Fibroblast of the aortic adventitia (primary cell): Measurements from ENCODE around the gene RAB7B. TPM values are rescaled to one million over a fixed set of nuclear protein-coding genes. Genes with fewer than 3 reads are reported as not detected.

Experiments
- DNase-seq: peaks from one replicate; pipeline ENCODE4 v3.0.0-alpha.2; 2010; ENCODE audit warnings: low read depth
- H3K4me3 ChIP-seq: 2 replicates; pipeline ENCODE4 v1.5.1; 2011; ENCODE audit warnings: low read depth, mild to moderate bottlenecking, control low read depth, low read length, moderate library complexity
- total RNA-seq: library from RNA; depleted of rRNA; stranded (reverse); fragments of >200 nt; gene quantifications from 2 replicates; pipeline ENCODE4 v1.2.3, GENCODE V29; 2012; ENCODE audit warnings: low replicate concordance
- TF ChIP-seq, protein P1 (sequence below): IDR thresholded peaks from 2 replicates; pipeline ENCODE4 v1.5.1; 2011; ENCODE audit warnings: mild to moderate bottlenecking, low read length, control low read depth, inconsistent platforms; ENCODE audit not compliant: insufficient read depth

The RAB7B gene
- total RNA-seq, 1 donor, result 7.4 TPM

DNA sequence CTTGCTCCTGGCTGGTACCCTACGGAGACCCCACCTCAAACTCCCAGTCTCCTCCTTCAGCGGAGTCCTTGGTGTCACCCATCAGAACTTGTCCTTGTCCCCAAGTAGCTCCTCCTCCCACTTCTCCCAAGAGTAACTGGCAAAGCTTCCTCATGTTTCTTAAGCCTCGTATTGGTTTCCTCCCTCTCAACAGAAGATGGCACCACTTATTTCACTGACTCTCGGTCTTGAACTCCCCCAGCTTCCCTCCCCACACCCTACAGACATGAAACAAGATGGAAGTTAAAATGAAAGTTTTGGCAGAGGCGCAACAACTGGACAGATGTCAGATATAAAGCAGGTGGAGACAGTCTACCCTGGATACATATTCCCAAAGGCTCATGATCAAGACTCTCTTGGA, 13.4 kb downstream of the RAB7B start:
- DNase-seq, result no peak
- TF ChIP-seq, protein P1, sequence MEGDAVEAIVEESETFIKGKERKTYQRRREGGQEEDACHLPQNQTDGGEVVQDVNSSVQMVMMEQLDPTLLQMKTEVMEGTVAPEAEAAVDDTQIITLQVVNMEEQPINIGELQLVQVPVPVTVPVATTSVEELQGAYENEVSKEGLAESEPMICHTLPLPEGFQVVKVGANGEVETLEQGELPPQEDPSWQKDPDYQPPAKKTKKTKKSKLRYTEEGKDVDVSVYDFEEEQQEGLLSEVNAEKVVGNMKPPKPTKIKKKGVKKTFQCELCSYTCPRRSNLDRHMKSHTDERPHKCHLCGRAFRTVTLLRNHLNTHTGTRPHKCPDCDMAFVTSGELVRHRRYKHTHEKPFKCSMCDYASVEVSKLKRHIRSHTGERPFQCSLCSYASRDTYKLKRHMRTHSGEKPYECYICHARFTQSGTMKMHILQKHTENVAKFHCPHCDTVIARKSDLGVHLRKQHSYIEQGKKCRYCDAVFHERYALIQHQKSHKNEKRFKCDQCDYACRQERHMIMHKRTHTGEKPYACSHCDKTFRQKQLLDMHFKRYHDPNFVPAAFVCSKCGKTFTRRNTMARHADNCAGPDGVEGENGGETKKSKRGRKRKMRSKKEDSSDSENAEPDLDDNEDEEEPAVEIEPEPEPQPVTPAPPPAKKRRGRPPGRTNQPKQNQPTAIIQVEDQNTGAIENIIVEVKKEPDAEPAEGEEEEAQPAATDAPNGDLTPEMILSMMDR, result no peak
- H3K4me3 ChIP-seq, result no peak overlapping the region

DNA sequence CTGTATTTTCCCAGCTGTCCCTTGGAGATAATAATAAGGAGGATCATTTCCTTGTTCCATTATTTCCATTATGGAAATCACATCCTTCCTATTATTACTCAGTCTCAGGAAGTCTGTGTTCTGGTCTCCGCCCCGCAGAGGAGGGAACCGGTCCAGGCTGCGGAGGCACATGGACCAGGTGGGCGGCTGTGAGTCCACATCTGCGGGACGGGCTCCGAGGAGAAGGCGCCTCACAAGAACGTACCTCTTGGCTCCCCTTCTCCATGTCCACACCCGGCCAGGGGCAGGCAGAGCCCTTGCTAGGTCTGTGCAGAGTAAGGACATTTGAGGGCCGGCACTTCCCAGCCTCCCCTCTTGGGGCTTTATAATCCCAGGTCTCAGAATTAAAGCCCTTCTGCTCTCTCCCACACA, 14.6 kb downstream of the RAB7B start:
- TF ChIP-seq, protein P1, result no peak

DNA sequence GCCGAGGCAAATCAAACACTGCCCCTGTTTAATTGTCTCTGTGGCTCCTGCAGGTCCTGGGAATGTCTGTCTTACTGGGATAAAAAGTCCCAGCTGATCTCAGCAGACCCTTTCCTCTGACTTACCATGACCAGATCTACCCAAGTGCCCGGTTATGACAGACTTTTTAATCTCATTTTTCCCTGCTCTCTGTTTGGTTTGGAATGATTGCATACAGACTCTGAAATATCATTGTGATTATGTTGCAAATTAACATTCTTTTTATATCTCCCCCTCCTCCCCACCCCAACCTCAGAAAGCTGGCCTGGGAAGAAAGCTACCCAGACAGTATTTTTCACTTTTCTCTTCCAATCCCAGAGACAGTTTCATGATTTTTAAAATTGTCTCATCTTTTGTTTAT, 16.3 kb downstream of the RAB7B start:
- DNase-seq, result peak; percentile 70
- TF ChIP-seq, protein P1, result no peak
- no peak overlapping the region for H3K4me3 ChIP-seq

More for the DNA sequence above, 14.6 kb downstream of the RAB7B start:
- DNase-seq, result no peak
- no peak overlapping the region for H3K4me3 ChIP-seq

DNA sequence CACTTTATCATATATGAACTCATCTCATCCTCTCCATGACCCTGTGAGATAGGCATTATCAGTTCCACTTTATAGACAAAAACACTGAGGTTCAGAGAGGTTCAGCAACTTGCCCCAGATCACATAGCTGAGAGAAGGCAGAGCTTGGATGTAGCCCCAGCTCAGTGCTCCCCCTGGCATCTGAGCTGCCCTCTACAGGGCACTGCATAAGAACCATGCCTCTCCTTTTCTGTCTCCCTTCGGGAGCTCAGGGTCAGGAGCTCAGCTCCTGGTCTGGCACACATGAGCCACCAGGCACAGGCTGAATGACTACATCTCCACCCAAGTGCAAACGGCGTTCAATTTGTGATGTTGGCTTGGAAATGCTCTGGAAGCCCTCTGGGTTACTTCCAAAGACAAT, 16.9 kb downstream of the RAB7B start:
- TF ChIP-seq, protein P1, result peak; percentile 8
- no peak for DNase-seq
- H3K4me3 ChIP-seq, result no peak overlapping the region

DNA sequence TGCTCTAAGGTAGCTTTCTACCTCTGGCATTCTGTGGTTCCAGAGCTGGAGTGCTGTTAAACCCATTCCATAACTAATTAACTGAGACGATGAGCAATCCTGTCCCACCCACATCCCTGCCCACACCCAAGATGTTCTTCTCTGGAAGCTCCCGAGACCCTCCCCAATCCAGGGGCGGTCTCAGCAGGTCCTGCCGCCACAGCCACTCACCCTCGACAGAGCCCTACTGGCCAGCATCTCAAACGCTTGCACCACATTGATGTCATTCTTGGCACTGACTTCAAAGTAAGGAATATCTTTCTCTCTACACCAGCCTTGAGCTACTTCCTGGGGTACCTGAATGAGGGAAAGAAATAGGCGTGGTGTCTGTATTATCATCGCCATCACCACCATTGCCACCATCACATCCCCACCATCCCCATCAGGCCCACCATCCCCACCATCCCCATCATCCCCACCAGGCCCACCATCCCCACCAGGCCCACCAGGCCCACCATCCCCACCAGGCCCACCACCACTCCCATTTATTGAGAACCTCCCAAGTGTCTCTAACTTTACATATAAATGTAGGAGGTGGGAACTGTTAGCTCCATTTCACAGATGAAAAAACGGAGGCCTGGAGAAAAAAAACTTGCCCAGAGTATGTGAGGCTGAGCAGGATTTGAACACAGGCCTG, 17.7 kb downstream of the RAB7B start:
- DNase-seq, result no peak
- H3K4me3 ChIP-seq, result no peak overlapping the region
- TF ChIP-seq, protein P1, result no peak

DNA sequence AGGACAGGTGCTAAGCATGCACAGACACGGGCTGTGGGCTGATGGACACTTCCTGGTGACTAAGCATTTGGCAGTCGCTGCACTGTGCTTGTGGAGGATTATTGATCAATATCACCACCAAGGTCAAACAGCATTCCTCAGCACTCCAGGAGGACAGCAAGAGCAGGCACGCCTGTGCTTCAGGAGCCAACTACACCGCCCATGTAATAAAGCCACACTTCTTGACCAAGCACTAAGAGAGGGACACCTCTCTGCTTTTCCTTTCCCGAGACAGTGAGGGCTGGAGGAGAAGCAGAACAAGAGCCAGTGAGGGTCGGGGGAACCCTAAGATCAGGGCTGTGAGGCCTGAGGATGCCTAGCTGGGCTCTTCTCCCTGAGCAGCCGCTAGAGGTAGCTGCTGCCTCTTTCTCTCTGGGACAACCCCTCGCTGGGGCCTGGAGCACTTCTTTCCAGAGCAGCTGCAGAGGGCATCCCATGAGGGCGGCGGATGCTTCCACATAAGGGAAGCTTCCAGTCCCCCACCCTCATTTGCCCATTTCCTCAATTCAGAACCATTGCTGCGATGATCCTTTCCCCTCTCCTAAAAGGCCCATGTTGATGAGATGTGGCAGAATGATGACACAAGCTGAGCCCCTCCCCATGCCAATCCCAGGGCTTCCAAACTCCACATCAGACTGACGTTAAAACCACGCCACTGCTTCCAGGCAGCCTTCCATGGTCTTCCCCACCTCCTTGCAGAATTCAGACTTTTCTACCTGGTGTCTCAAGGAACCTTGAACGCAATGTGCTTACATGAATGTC, 19.1 kb downstream of the RAB7B start:
- TF ChIP-seq, protein P1, result peak; percentile 93
- no peak overlapping the region for H3K4me3 ChIP-seq
- DNase-seq, result peak; percentile 70
